IPS-18a (cell line): ENCODE results near the gene MAP7.
"Not testable (repeated sequence)": the region's sequence is repeated elsewhere in the genome, so short reads cannot be mapped to it uniquely, and the experiment has no call there.

Experiments
- H3K27ac ChIP-seq: one replicate; pipeline ENCODE4 v1.5.1; 2013; ENCODE audit warnings: low read length
- H3K27me3 ChIP-seq: one replicate; pipeline ENCODE4 v1.6.1; 2013; ENCODE audit warnings: mild to moderate bottlenecking, low read length; ENCODE audit not compliant: control insufficient read depth, insufficient read depth
- H3K36me3 ChIP-seq: one replicate; pipeline ENCODE4 v1.6.1; 2013; ENCODE audit warnings: low read depth, low read length; ENCODE audit not compliant: control insufficient read depth
- H3K4me1 ChIP-seq: one replicate; pipeline ENCODE4 v1.6.1; 2013; ENCODE audit warnings: low read depth, low read length; ENCODE audit not compliant: control insufficient read depth
- H3K4me3 ChIP-seq: one replicate; pipeline ENCODE4 v1.5.1; 2013; ENCODE audit warnings: low read length
- H3K9ac ChIP-seq: one replicate; pipeline ENCODE4 v1.6.1; 2013; ENCODE audit warnings: mild to moderate bottlenecking, low read length, moderate library complexity
- H3K9me3 ChIP-seq: one replicate; pipeline ENCODE4 v1.6.1; 2013; ENCODE audit warnings: low read depth, low read length; ENCODE audit not compliant: control insufficient read depth

The MAP7 gene

GRCh38 chr6:136431306-136431705 is 118.9 kb downstream of the MAP7 start:
- H3K4me1 ChIP-seq, result peaks cover 23% of the 10 kb centered on the region
- H3K27ac ChIP-seq, H3K4me3 ChIP-seq, H3K9me3 ChIP-seq, H3K36me3 ChIP-seq, H3K27me3 ChIP-seq, H3K9ac ChIP-seq: not testable (repeated sequence)

- Histone ChIP-seq H3K4me1 (peaks cover 9% of the 10 kb centered on the region), H3K27ac (no peak overlapping the region), H3K9ac (no peak overlapping the region), H3K36me3 (no peaks in the 10 kb centered on the region), H3K27me3 (no peaks in the 10 kb centered on the region), H3K4me3 (no peak overlapping the region), H3K9me3 (no peaks in the 10 kb centered on the region)
Measured at GRCh38 chr6:136429264-136430065, 120.8 kb downstream of the MAP7 start.

GRCh38 chr6:136427378-136427717 is 122.9 kb downstream of the MAP7 start:
- Histone ChIP-seq H3K4me1 (peaks cover 6% of the 10 kb centered on the region), H3K9me3 (no peaks in the 10 kb centered on the region), H3K36me3 (no peaks in the 10 kb centered on the region), H3K9ac (no peak overlapping the region), H3K27ac (no peak overlapping the region), H3K27me3 (no peaks in the 10 kb centered on the region), H3K4me3 (no peak overlapping the region)

GRCh38 chr6:136426627-136427377 is 123.4 kb downstream of the MAP7 start:
- no peaks in the 10 kb centered on the region for H3K9me3 ChIP-seq
- H3K9ac ChIP-seq, result no peak overlapping the region
- no peaks in the 10 kb centered on the region for H3K36me3 ChIP-seq
- no peak overlapping the region for H3K27ac ChIP-seq
- peaks cover 6% of the 10 kb centered on the region for H3K4me1 ChIP-seq
- no peaks in the 10 kb centered on the region for H3K27me3 ChIP-seq
- no peak overlapping the region for H3K4me3 ChIP-seq

GRCh38 chr6:136425793-136426192 is 124.4 kb downstream of the MAP7 start:
- H3K9me3 ChIP-seq, result no peaks in the 10 kb centered on the region
- H3K9ac ChIP-seq, result no peak overlapping the region
- H3K4me1 ChIP-seq, result peaks cover 6% of the 10 kb centered on the region
- H3K27me3 ChIP-seq, result no peaks in the 10 kb centered on the region
- H3K4me3 ChIP-seq, result no peak overlapping the region
- peaks cover 6% of the 10 kb centered on the region for H3K36me3 ChIP-seq
- H3K27ac ChIP-seq, result no peak overlapping the region

GRCh38 chr6:136424901-136425300 is 125.3 kb downstream of the MAP7 start:
- Histone ChIP-seq H3K9me3 (no peaks in the 10 kb centered on the region), H3K27ac (no peak overlapping the region), H3K4me1 (peaks cover 6% of the 10 kb centered on the region), H3K4me3 (no peak overlapping the region), H3K27me3 (no peaks in the 10 kb centered on the region), H3K9ac (no peak overlapping the region), H3K36me3 (peaks cover 13% of the 10 kb centered on the region)

GRCh38 chr6:136424450-136424849 is 125.8 kb downstream of the MAP7 start:
- no peak overlapping the region for H3K27ac ChIP-seq
- H3K4me3 ChIP-seq, result no peak overlapping the region
- H3K36me3 ChIP-seq, result peaks cover 13% of the 10 kb centered on the region
- H3K27me3 ChIP-seq, result no peaks in the 10 kb centered on the region
- H3K9me3 ChIP-seq, result no peaks in the 10 kb centered on the region
- H3K4me1 ChIP-seq, result peaks cover 2% of the 10 kb centered on the region
- no peak overlapping the region for H3K9ac ChIP-seq

GRCh38 chr6:136421537-136422158 is 128.6 kb downstream of the MAP7 start:
- Histone ChIP-seq H3K27ac (no peak overlapping the region), H3K9ac (no peak overlapping the region), H3K9me3 (no peaks in the 10 kb centered on the region), H3K27me3 (no peaks in the 10 kb centered on the region), H3K36me3 (peaks cover 13% of the 10 kb centered on the region), H3K4me3 (no peak overlapping the region), H3K4me1 (no peaks in the 10 kb centered on the region)

- Histone ChIP-seq H3K27me3 (no peaks in the 10 kb centered on the region), H3K9me3 (no peaks in the 10 kb centered on the region), H3K9ac (no peak overlapping the region), H3K4me1 (no peaks in the 10 kb centered on the region), H3K4me3 (no peak overlapping the region), H3K36me3 (peaks cover 13% of the 10 kb centered on the region), H3K27ac (no peak overlapping the region)
Measured at GRCh38 chr6:136420853-136421252, 129.4 kb downstream of the MAP7 start.

- no peak overlapping the region for H3K9ac ChIP-seq
- H3K4me1 ChIP-seq, result no peaks in the 10 kb centered on the region
- H3K27me3 ChIP-seq, result no peaks in the 10 kb centered on the region
- H3K27ac ChIP-seq, result no peak overlapping the region
- no peak overlapping the region for H3K4me3 ChIP-seq
- no peaks in the 10 kb centered on the region for H3K9me3 ChIP-seq
- H3K36me3 ChIP-seq, result peaks cover 4% of the 10 kb centered on the region
Measured at GRCh38 chr6:136415351-136416007, 134.7 kb downstream of the MAP7 start.

GRCh38 chr6:136412410-136412809 is 137.8 kb downstream of the MAP7 start:
- no peak overlapping the region for H3K9ac ChIP-seq

More at GRCh38 chr6:136412410-136412809, 137.8 kb downstream of the MAP7 start:
- peaks cover 1% of the 10 kb centered on the region for H3K36me3 ChIP-seq
- no peaks in the 10 kb centered on the region for H3K4me1 ChIP-seq
- no peak overlapping the region for H3K27ac ChIP-seq
- H3K9me3 ChIP-seq, result no peaks in the 10 kb centered on the region
- no peak overlapping the region for H3K4me3 ChIP-seq
- H3K27me3 ChIP-seq, result no peaks in the 10 kb centered on the region
